DMS114 treated with DMSO at 0.1 percent for 48 hours (cell line): Measurements from ENCODE around the gene GARS1.

Source experiments
- DNase-seq: peaks from one replicate; lab custom pipeline; 2025; ENCODE audit not compliant: unreplicated experiment; lab: John Stamatoyannopoulos, UW

The GARS1 gene

GRCh38 chr7:30652698-30653641 lies 58.3 kb downstream of the GARS1 start:
- DNase-seq, result no peak

- no peak for DNase-seq
Measured at GRCh38 chr7:30654296-30655090, 59.8 kb downstream of the GARS1 start.

- no peak for DNase-seq
Measured at GRCh38 chr7:30655096-30655970, 60.7 kb downstream of the GARS1 start.

DNA sequence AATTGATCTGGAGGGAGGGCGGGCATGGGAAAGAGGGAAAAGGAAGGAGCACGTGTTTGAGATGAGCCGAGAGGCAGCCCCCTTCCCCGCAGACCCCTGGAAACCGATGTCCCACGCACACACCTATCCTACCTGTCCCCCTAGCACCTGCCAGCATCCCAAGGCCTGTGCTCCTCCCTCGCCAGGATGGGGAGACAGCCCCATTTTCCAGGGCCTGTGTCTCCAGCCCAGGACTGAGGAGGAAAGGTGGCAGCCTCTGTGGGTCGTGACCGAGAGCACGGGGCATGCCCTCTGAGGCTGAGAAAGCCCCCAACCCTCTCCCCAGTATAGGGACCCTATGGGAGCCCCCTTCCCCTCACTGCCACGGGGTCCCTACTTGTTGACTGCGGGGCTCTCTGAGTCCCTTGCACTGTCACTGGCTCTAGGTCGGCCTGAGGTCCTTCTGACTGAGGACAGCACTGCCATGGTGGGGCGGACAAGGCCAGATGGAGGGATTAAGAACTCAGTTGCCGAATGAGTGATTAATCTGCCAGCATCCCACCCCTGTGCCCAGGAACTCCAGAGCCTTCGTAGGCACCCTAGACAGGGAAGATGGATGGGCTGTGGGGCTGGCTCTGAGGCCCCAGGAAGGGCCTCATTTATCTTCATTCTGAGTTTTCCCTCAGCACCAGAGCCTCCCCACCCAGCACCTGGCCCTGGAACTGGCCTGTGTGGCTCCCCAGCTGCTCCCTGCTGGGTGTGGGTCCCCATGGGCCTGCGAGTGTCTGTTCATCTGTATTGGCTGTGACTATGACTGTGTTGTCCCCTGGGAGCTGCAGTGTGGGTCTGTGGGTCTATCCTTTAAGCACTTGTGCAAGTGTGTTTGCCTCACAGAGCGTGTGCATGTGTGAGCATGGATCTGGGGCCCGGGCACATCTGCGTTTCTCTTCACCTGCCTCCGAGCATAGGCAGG lies 61.6 kb downstream of the GARS1 start:
- no peak for DNase-seq

GRCh38 chr7:30657131-30657530 lies 62.5 kb downstream of the GARS1 start:
- DNase-seq, result no peak

- no peak for DNase-seq
Measured at GRCh38 chr7:30658479-30659074, 63.9 kb downstream of the GARS1 start.

DNA sequence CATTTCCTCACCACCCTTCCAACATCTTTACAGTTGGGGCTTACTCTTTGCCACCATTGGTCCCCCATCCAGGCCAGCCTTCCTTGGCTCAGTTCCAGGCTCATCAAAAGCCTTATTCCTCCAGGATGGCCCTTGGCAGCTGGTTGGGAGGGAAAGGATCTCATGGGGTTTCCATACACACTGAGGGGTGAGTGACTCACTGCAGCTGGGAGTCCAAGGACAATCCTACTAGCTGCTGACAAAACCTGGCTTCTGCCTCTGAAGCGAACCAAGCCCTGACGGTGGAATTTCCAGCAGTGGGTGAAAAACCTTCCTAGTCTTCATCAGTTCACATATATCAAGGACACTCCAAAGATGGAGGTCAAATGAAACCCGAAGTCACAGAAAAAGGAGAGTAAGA lies 64.6 kb downstream of the GARS1 start:
- DNase-seq, result no peak

- DNase-seq, result no peak
Measured at GRCh38 chr7:30660331-30661255, 65.9 kb downstream of the GARS1 start.

DNA sequence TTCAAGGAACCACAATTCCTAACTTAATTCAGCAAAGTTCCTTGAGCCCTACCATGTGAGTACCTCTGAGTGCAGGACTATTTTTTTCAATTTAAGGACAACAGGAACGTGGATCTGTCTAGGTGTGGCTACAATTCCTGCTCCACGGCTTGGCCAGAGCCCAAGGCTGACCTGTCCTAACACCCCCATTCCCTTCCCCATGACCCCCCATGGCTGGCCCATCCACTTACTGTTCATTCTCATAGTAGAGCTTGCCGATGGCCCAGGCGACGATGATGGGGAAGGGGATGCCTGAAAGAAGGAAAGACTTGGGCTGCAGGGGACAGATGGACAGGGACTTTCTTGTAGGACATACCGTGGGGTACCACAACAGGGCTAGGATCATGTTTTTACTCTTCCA lies 67.2 kb downstream of the GARS1 start:
- DNase-seq, result no peak

- no peak for DNase-seq
Measured at GRCh38 chr7:30662431-30662939, 67.8 kb downstream of the GARS1 start.

- DNase-seq, result no peak
Measured at GRCh38 chr7:30663414-30663813, 68.7 kb downstream of the GARS1 start.

DNA sequence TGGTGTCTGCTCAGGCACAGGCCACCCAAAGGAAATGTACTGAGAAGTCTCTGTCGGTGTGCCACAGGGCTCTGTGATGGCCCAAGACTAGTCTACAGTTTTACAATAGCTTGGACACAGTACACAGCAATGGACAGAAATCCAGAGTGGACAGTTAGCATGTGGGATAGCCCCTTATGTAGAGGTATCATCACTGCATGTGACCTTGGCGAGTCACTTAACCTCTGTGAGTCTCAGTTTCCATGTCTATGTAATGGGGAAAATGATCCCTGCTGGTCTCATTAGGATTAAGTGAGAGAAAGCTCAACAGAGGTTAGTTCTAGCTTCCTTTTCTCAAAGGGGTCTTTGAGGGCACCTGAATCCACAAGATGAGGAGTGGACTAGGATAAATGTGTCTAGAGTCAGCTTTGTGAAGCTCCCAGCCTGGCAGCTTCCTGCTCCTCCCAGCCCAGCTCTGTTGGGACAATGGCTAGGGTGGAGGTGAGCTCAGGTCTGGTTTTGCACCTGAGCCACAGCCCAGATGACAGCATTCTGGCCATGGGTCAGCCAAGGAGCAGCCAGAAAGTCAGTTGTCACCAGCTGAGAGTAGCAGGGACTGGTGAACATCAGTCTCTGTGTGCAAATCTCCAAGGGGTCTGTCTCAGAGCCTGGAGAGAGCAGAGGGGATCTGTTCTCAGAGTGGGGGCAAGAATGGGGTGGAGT lies 69.7 kb downstream of the GARS1 start:
- DNase-seq, result no peak

DNA sequence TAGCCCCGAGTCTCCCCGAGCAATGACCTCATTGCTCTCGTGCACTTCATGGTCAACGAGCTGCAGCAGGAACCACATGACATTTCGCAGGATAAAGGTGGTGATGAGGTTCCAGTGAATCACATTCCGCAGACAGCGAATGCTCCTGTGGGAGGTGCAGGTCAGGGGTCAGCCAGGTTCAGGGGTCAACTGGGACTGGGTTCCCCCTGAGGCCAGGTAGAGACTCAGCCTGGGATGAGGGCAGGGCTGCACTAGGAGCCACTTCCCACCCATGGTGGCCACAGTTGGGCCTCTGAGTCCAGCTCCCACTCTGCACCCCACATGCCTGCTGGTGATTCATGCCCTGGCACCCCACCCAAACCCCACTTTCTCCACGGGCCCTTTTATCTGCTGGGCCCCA lies 70.4 kb downstream of the GARS1 start:
- no peak for DNase-seq

GRCh38 chr7:30665449-30665848 lies 70.8 kb downstream of the GARS1 start:
- DNase-seq, result no peak

DNA sequence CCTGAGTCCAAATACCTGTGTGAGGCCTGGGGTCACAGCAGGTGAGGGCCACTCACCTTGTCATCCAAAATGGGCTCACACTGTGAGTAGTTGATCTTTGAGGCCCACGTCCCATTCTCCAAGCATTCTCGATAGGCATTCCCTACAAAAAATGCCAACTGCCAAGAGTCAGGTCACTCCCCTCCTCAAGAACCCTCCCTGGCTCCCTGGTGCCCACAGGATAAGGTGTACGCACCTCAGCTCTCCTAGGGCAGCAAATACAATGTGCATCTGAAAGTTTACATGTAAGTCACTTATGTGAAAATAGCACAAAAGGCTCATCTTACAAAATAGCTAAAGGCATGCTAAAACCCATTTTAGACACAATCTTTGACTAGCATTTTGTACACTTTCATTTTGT lies 72.5 kb downstream of the GARS1 start:
- DNase-seq, result no peak

- DNase-seq, result no peak
Measured at GRCh38 chr7:30668102-30668501, 73.4 kb downstream of the GARS1 start.

GRCh38 chr7:30671793-30672465 lies 77.3 kb downstream of the GARS1 start:
- no peak for DNase-seq
